Nephron (organoid): ENCODE data around the gene C1QBP.

Source experiments
- H3K27ac Mint-ChIP-seq, 3 experiments: 2 replicates each; pipeline ENCODE4 v1.8.0; 2020; ENCODE audit warnings: mixed read lengths in 3 of 3, mild to moderate bottlenecking in 2 of 3, moderate library complexity in 1 of 3
- H3K27me3 Mint-ChIP-seq: 2 replicates; pipeline ENCODE4 v1.8.0; 2021; ENCODE audit warnings: low read depth, mild to moderate bottlenecking, moderate library complexity, mixed read lengths
- H3K36me3 Mint-ChIP-seq: 2 replicates; pipeline ENCODE4 v1.8.0; 2020; ENCODE audit warnings: low read depth, mixed read lengths
- H3K4me1 Mint-ChIP-seq: 2 replicates; pipeline ENCODE4 v1.8.0; 2020; ENCODE audit warnings: mixed read lengths
- H3K4me3 Mint-ChIP-seq, 3 experiments: 2 replicates each; pipeline ENCODE4 v1.8.0; 2020; ENCODE audit warnings: mild to moderate bottlenecking in 3 of 3, mixed read lengths in 3 of 3, moderate library complexity in 2 of 3
- H3K9me3 Mint-ChIP-seq: 2 replicates; pipeline ENCODE4 v1.8.0; 2020; ENCODE audit warnings: mixed read lengths
- TF ChIP-seq, protein P1 (sequence below), 3 experiments: fragments of 200-600 bp; sonication (generic); IDR thresholded peaks; one replicate each; pipeline ENCODE4 v1.5.0; 2021; ENCODE audit warnings: antibody characterized with exemption in 3 of 3; ENCODE audit not compliant: unreplicated experiment in 3 of 3

Gene C1QBP

DNA sequence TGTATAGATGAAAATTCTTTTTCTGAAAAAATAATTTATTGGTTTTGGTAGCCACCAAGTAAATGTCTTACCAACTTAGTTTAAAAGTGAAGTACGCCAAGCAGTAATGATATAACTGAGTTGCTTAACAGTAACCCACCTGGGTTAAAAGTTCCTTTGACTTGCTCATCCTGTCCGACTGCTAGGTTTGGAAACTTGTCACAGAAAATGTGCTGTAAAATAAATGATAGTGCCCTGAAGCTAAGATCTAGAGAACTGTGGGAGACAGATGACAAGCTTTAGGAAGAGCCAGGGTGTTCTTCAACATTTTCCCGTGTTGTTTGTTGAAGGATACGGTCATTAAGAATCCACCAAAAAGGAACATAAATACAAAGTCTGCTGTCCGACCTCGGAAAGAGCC, 42.0 kb upstream of the C1QBP start:
- H3K36me3 Mint-ChIP-seq, result peaks cover 79% of the 10 kb centered on the region
- H3K4me3 Mint-ChIP-seq, result no peak overlapping the region
- H3K27ac Mint-ChIP-seq, result no peak overlapping the region
- peaks cover 13% of the 10 kb centered on the region for H3K4me1 Mint-ChIP-seq
- TF ChIP-seq, protein P1, sequence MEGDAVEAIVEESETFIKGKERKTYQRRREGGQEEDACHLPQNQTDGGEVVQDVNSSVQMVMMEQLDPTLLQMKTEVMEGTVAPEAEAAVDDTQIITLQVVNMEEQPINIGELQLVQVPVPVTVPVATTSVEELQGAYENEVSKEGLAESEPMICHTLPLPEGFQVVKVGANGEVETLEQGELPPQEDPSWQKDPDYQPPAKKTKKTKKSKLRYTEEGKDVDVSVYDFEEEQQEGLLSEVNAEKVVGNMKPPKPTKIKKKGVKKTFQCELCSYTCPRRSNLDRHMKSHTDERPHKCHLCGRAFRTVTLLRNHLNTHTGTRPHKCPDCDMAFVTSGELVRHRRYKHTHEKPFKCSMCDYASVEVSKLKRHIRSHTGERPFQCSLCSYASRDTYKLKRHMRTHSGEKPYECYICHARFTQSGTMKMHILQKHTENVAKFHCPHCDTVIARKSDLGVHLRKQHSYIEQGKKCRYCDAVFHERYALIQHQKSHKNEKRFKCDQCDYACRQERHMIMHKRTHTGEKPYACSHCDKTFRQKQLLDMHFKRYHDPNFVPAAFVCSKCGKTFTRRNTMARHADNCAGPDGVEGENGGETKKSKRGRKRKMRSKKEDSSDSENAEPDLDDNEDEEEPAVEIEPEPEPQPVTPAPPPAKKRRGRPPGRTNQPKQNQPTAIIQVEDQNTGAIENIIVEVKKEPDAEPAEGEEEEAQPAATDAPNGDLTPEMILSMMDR (IDR thresholded peaks at IDR 0.05; ENCODE audit: unreplicated experiment in 3 of 3), result no peak
- no peaks in the 10 kb centered on the region for H3K27me3 Mint-ChIP-seq
- H3K9me3 Mint-ChIP-seq, result peaks cover 8% of the 10 kb centered on the region

DNA sequence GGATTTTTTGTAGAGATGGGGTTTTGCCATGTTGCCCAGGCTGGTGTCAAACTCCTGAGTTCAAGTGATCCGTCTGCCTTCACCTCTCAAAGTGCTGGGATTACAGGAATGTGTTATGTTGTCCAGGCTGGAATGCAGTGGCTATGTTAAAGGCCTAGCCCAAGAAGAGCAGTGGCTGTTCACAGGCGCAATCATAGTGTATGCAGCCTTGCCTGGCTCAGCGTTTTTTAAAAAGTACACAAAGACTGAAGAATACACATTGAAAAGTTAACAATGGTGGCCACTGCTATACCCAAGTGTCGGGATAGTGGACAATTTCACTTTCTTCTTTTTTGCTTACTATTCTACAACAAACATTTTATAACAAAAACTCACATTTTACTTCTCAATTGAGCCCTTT, 40.0 kb upstream of the C1QBP start:
- Mint-ChIP-seq H3K4me1 (peaks cover 6% of the 10 kb centered on the region), H3K27ac (no peak overlapping the region), H3K27me3 (no peaks in the 10 kb centered on the region), H3K36me3 (peaks cover 93% of the 10 kb centered on the region), H3K4me3 (no peak overlapping the region), H3K9me3 (peaks cover 8% of the 10 kb centered on the region)
- TF ChIP-seq, protein P1 (IDR thresholded peaks at IDR 0.05; ENCODE audit: unreplicated experiment in 3 of 3), result no peak

DNA sequence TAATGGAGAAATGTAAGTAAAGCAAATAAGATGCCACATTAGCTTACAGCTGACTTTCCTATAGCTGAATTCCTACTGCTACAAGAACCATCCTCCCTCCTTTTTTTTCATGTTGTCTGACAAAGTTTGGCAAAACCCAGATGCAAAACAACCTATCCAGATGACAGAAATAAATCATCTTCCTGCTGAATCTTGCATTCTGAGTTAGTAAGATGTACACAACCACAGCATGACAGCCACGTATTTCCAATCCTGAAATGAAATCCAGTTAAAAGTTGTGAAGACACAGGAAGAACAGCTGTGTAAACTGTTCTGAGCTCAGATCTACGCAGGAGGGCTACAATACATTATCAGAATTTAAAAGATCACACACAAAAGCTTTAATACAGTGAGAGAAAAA, 35.0 kb upstream of the C1QBP start:
- H3K4me3 Mint-ChIP-seq, result no peak overlapping the region
- peaks cover 66% of the 10 kb centered on the region for H3K36me3 Mint-ChIP-seq
- no peaks in the 10 kb centered on the region for H3K27me3 Mint-ChIP-seq
- H3K4me1 Mint-ChIP-seq, result no peaks in the 10 kb centered on the region
- TF ChIP-seq, protein P1 (IDR thresholded peaks at IDR 0.05; ENCODE audit: unreplicated experiment in 3 of 3), result no peak
- H3K27ac Mint-ChIP-seq, result no peak overlapping the region
- H3K9me3 Mint-ChIP-seq, result peaks cover 7% of the 10 kb centered on the region

DNA sequence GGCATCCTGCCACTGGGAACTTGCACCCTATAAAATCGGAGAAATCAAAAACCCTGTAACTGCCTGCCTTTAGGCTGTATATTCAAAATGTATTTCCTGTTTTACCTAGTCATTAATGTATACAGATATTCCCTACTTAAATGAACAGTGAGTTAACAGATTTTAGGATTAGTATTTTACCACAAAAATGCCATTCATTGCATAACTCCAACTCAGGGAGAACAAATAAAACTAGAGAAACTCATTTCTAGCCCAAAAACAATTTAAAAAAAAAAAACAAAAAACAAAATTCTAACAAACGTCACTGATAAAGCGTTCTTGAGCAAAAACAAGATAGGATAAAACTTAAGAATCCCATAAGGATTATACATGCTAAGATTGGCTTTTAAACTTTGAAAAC, 33.6 kb upstream of the C1QBP start:
- peaks cover 5% of the 10 kb centered on the region for H3K9me3 Mint-ChIP-seq
- peaks cover 52% of the 10 kb centered on the region for H3K36me3 Mint-ChIP-seq
- TF ChIP-seq, protein P1 (IDR thresholded peaks at IDR 0.05; ENCODE audit: unreplicated experiment in 3 of 3), result no peak
- no peaks in the 10 kb centered on the region for H3K27me3 Mint-ChIP-seq
- H3K4me1 Mint-ChIP-seq, result peaks cover 7% of the 10 kb centered on the region
- H3K4me3 Mint-ChIP-seq, result no peak overlapping the region
- no peak overlapping the region for H3K27ac Mint-ChIP-seq

DNA sequence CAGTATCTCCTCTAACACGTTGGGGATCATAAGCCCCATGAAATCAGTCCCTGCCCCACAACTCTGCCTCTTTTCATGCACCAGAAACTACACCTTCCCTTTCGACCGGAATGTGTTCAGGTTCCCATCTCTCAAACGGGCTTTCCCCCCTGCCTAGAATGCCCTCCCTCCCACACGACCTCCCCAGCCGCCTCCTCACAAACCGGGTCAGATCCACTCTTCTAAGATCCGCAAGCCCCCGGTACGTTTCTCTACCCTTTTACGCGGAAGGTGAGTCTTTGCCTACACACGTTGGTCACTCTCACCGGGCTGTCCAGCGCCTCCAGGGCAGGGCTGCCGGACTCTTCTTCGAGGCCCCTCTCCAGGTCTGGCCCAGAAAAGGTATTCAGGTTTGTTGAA, 29.1 kb upstream of the C1QBP start:
- H3K4me1 Mint-ChIP-seq, result peaks cover 19% of the 10 kb centered on the region
- no peaks in the 10 kb centered on the region for H3K27me3 Mint-ChIP-seq
- peaks cover 19% of the 10 kb centered on the region for H3K36me3 Mint-ChIP-seq
- TF ChIP-seq, protein P1 (IDR thresholded peaks at IDR 0.05; ENCODE audit: unreplicated experiment in 3 of 3), result no peak
- peak overlapping the region; percentile 85 to 88 (median 88) for H3K4me3 Mint-ChIP-seq
- no peaks in the 10 kb centered on the region for H3K9me3 Mint-ChIP-seq
- peak overlapping the region; percentile 8 to 71 (median 47) for H3K27ac Mint-ChIP-seq

DNA sequence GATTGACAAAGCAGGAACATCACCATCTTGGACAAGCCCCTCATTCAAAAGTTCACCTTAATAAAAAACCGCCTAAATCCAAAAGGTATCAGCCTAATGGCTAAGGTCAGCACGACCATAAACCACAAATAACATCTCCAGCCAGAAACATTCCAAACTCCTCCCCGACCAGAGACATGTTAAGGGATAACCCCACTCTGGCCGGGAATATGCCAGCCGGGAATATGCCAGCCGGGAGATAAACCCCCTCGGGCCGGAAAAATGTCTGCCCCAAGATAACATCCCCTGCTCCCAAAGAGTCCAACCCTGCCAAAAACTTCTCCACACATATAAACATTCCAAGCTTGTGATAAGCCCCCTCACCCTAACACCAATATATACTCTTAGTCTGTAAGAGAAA, 28.5 kb upstream of the C1QBP start:
- Mint-ChIP-seq H3K9me3 (no peaks in the 10 kb centered on the region), H3K4me1 (peaks cover 19% of the 10 kb centered on the region), H3K4me3 (peak overlapping the region; percentile 85 to 88 (median 88)), H3K27me3 (no peaks in the 10 kb centered on the region), H3K27ac (peak overlapping the region; percentile 8 to 71 (median 47)), H3K36me3 (peaks cover 16% of the 10 kb centered on the region)
- TF ChIP-seq, protein P1 (IDR thresholded peaks at IDR 0.05; ENCODE audit: unreplicated experiment in 3 of 3), result no peak
